GM12878 (cell line): ENCODE data around the gene BDH1.

Source experiments
- CEBPB ChIP-seq, 2 experiments: fragments of 150-350 bp in 1 of 2; IDR thresholded peaks; 2 replicates each; pipeline ENCODE4 v1.6.1; 2012 to 2014; ENCODE audit warnings: low read depth in 2 of 2, low read length in 2 of 2, borderline replicate concordance in 1 of 2, inconsistent platforms in 1 of 2
- POLR2A ChIP-seq: IDR thresholded peaks from 2 replicates; pipeline ENCODE4 v1.6.1; 2011; ENCODE audit warnings: low read depth, mild to moderate bottlenecking, low read length
- RAD21 ChIP-seq: IDR thresholded peaks from 2 replicates; pipeline ENCODE4 v1.6.1; 2011; ENCODE audit warnings: mild to moderate bottlenecking, low read depth, low read length, moderate library complexity; ENCODE audit not compliant: insufficient read depth
- RFX5 ChIP-seq: IDR thresholded peaks from 2 replicates; pipeline ENCODE4 v1.6.1; 2011; ENCODE audit warnings: low read depth, low read length, improper control_type of control experiment
- SIX5 ChIP-seq: IDR thresholded peaks from 2 replicates; pipeline ENCODE4 v1.6.1; 2011; ENCODE audit warnings: mild to moderate bottlenecking, low read depth, low read length, moderate library complexity; ENCODE audit not compliant: severe bottlenecking
- SP1 ChIP-seq: IDR thresholded peaks from one replicate; pipeline ENCODE4 v1.6.1; 2011; ENCODE audit warnings: low read depth, low read length
- TARDBP ChIP-seq: IDR thresholded peaks from 2 replicates; pipeline ENCODE4 v1.6.1; 2016; ENCODE audit warnings: borderline replicate concordance
- ZSCAN29 ChIP-seq: fragments of 450-650 bp; IDR thresholded peaks from 2 replicates; pipeline ENCODE4 v1.6.1; 2017; ENCODE audit warnings: mild to moderate bottlenecking, moderate library complexity
- TF ChIP-seq, protein P1 (sequence below): IDR thresholded peaks from 2 replicates; pipeline ENCODE4 v1.6.1; 2011; ENCODE audit warnings: low read depth, low read length, improper control_type of control experiment, borderline replicate concordance
- TF ChIP-seq, protein P2 (sequence below): IDR thresholded peaks from 2 replicates; pipeline ENCODE4 v1.6.1; 2011; ENCODE audit warnings: borderline replicate concordance, low read depth, mild to moderate bottlenecking, moderate library complexity, low read length; ENCODE audit not compliant: insufficient read depth, poor library complexity, severe bottlenecking
- TF ChIP-seq, protein P3 (sequence below), 3 experiments: IDR thresholded peaks in 2 of 3; conservative IDR thresholded peaks in 1 of 3; 2 replicates each; pipeline ENCODE4 v1.5.1; 2011; ENCODE audit warnings: low read depth in 3 of 3, low read length in 3 of 3, mild to moderate bottlenecking in 3 of 3, control low read depth in 2 of 3, moderate library complexity in 2 of 3, inconsistent platforms in 1 of 3, mixed read lengths in 1 of 3; ENCODE audit not compliant: control insufficient read depth in 2 of 3, insufficient read depth in 1 of 3; ENCODE audit errors: extremely low read depth in 1 of 3

DNA sequence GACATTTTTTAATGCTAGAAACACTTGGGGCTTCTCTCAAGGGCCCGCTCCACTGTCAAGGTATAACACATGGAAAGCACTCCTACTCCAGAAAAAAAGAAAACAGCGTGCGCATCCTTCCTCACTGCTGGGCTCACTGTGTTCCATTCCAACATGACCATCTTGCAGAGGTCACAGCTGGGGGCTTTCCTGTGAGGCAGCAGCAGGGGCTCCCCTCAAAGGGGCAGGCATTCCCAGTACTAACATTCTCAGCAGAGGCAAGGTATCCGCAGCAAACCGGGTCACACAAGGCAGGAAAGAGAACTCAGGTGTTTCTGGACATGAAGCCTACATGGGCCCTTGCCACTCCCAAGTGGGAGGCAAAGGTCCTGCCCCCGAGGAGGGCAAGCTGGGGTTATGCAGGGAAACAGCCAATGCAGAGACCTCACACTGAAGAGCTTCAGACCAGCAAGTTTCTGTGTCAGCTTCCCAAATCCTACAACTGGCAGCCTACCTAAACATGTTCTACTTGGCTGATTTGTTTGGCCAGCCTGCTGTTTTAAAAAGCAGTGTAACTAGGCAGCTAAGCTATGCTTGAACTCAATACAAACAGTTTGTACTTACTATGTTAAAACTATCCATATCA is 6.4 kb downstream of the BDH1 start:
- TF ChIP-seq, protein P1, sequence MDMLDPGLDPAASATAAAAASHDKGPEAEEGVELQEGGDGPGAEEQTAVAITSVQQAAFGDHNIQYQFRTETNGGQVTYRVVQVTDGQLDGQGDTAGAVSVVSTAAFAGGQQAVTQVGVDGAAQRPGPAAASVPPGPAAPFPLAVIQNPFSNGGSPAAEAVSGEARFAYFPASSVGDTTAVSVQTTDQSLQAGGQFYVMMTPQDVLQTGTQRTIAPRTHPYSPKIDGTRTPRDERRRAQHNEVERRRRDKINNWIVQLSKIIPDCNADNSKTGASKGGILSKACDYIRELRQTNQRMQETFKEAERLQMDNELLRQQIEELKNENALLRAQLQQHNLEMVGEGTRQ: no peak
- TF ChIP-seq, protein P2, sequence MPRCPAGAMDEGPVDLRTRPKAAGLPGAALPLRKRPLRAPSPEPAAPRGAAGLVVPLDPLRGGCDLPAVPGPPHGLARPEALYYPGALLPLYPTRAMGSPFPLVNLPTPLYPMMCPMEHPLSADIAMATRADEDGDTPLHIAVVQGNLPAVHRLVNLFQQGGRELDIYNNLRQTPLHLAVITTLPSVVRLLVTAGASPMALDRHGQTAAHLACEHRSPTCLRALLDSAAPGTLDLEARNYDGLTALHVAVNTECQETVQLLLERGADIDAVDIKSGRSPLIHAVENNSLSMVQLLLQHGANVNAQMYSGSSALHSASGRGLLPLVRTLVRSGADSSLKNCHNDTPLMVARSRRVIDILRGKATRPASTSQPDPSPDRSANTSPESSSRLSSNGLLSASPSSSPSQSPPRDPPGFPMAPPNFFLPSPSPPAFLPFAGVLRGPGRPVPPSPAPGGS: no peak
- TF ChIP-seq, protein P3, sequence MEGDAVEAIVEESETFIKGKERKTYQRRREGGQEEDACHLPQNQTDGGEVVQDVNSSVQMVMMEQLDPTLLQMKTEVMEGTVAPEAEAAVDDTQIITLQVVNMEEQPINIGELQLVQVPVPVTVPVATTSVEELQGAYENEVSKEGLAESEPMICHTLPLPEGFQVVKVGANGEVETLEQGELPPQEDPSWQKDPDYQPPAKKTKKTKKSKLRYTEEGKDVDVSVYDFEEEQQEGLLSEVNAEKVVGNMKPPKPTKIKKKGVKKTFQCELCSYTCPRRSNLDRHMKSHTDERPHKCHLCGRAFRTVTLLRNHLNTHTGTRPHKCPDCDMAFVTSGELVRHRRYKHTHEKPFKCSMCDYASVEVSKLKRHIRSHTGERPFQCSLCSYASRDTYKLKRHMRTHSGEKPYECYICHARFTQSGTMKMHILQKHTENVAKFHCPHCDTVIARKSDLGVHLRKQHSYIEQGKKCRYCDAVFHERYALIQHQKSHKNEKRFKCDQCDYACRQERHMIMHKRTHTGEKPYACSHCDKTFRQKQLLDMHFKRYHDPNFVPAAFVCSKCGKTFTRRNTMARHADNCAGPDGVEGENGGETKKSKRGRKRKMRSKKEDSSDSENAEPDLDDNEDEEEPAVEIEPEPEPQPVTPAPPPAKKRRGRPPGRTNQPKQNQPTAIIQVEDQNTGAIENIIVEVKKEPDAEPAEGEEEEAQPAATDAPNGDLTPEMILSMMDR (IDR thresholded peaks at IDR 0.05 in 2 of 3, conservative IDR thresholded peaks at IDR 0.05 in 1 of 3; ENCODE audit: control insufficient read depth in 2 of 3, extremely low read depth in 1 of 3, insufficient read depth in 1 of 3, low read depth in 3 of 3, low read length in 3 of 3): no peak
- no peak for TF ChIP-seq RFX5
- no peak for TF ChIP-seq SP1
- no peak for TF ChIP-seq RAD21
- no peak for TF ChIP-seq SIX5
- no peak for TF ChIP-seq CEBPB (IDR thresholded peaks at IDR 0.05; ENCODE audit: borderline replicate concordance in 1 of 2, low read depth in 2 of 2, low read length in 2 of 2)
- TF ChIP-seq TARDBP: no peak
- no peak for TF ChIP-seq POLR2A
- TF ChIP-seq ZSCAN29: no peak
